Lower lobe of right lung (tissue), 2 donors: ENCODE data around the gene ZNF574. TPM values are rescaled to one million over a fixed set of nuclear protein-coding genes. Genes with fewer than 3 reads are reported as not detected.

Experiments used
- ATAC-seq, 2 donors: fragments of 200-7000 bp; cut with Tn5 transposase; one replicate each; pipeline ENCODE4 v1.9.1; 2020 to 2022; ENCODE audit warnings: mild to moderate bottlenecking in 2 of 2, moderate library complexity in 2 of 2
- DNase-seq: peaks from one replicate; pipeline ENCODE4 v3.0.0-alpha.2; 2020
- H3K27ac ChIP-seq: fragments of 200-600 bp; one replicate; pipeline ENCODE4 v1.8.0; 2022
- H3K27me3 ChIP-seq: fragments of 200-600 bp; one replicate; pipeline ENCODE4 v1.8.0; 2022; ENCODE audit warnings: low read depth
- H3K36me3 ChIP-seq: fragments of 200-600 bp; one replicate; pipeline ENCODE4 v1.8.0; 2022; ENCODE audit warnings: mild to moderate bottlenecking
- H3K4me1 ChIP-seq: fragments of 200-600 bp; one replicate; pipeline ENCODE4 v1.8.0; 2022
- H3K4me3 ChIP-seq: fragments of 200-600 bp; one replicate; pipeline ENCODE4 v1.8.0; 2022; ENCODE audit warnings: mild to moderate bottlenecking
- H3K9me3 ChIP-seq: fragments of 200-600 bp; one replicate; pipeline ENCODE4 v1.8.0; 2022
- intact Hi-C: fragments of 100-400 bp; cut with DNase I; formaldehyde crosslinking; loops from one replicate; pipeline ENCODE4 v1.11.0; 2022
- total RNA-seq: library from RNA; stranded (reverse); fragmentation: NEBNext Ultra II Directional; extraction: Animal tissue kit (Norgen Biotek cat#: 25700); gene quantifications from one replicate; pipeline ENCODE4 v1.2.1, GENCODE V29; 2021
- TF ChIP-seq, protein P1 (sequence below): fragments of 200-600 bp; IDR thresholded peaks from one replicate; pipeline ENCODE4 v1.8.0; 2022; ENCODE audit warnings: antibody characterized with exemption, mild to moderate bottlenecking
- donor health status: DM: no; HTN: yes; CAD: no; lungs with severe emphysema.

The ZNF574 gene
- total RNA-seq, 1 donor from 2014 or later: 11.8 TPM

DNA sequence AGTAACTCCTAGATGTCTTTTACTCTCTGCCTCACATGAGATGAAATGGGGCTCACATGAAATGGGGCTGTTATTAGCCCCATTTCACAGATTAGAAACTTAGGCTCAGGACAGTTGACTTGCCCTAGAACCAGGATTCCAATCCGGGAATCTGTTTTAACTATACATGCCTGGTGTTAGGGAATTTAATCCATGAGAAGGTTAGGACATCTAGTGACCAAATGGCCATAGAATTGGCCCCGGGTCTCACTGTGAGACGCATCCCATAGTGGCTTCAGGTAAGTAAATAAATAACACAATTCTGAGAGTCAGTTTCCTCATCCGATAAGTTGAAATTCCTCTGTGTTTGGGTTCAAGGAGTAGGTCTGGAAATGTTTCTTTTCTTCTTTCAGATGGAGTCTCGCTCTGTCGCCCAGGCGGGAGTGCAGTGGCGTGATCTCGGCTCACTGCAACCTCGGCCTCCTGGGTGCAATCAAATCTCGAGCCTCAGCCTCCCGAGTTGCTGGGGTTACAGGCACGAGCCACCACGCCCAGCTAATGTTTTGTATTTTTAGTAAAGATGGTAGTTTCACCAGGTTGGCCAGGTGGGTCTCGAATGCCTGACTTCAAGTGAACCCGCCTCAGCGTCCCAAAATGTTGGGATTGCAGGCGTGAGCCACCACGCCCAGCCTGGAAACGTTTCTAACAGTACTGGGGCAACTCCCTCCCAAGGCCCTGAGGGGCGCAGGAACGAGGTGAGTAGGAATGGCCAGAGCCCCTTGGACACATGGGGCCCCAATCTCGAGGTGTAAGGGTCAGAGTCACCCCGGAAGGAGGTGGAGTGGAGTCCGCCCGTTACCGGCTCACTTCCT lies 1.2 kb upstream of the ZNF574 start:
- TF ChIP-seq, protein P1, sequence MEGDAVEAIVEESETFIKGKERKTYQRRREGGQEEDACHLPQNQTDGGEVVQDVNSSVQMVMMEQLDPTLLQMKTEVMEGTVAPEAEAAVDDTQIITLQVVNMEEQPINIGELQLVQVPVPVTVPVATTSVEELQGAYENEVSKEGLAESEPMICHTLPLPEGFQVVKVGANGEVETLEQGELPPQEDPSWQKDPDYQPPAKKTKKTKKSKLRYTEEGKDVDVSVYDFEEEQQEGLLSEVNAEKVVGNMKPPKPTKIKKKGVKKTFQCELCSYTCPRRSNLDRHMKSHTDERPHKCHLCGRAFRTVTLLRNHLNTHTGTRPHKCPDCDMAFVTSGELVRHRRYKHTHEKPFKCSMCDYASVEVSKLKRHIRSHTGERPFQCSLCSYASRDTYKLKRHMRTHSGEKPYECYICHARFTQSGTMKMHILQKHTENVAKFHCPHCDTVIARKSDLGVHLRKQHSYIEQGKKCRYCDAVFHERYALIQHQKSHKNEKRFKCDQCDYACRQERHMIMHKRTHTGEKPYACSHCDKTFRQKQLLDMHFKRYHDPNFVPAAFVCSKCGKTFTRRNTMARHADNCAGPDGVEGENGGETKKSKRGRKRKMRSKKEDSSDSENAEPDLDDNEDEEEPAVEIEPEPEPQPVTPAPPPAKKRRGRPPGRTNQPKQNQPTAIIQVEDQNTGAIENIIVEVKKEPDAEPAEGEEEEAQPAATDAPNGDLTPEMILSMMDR: no peak
- no peak for ATAC-seq

DNA sequence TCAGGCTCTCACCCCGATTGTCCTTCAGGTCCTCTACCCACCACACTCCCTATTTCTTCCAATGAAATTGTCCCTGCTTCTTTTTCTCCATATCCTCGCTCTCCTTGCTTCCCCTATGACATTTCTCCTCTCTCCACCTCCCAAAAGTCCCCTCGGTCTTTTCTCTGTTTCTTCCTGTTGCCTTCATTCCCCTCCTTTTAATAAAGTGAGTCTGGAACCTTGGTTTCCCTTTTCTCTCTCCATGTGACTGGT lies 676 bp upstream of the ZNF574 start:
- H3K36me3 ChIP-seq: peaks cover 19% of the 10 kb centered on the region
- peak overlapping the region; percentile 79 for H3K4me3 ChIP-seq
- intact Hi-C loops: no loop called here
- H3K27me3 ChIP-seq: peaks cover 2% of the 10 kb centered on the region
- H3K4me1 ChIP-seq: peaks cover 17% of the 10 kb centered on the region
- ATAC-seq (peak in 1 of 2 donors; percentile 21), DNase-seq (no peak)
- H3K27ac ChIP-seq: peak overlapping the region; percentile 97
- no peaks in the 10 kb centered on the region for H3K9me3 ChIP-seq
- TF ChIP-seq, protein P1: no peak

More for the DNA sequence above, 1.2 kb upstream of the ZNF574 start:
- Histone ChIP-seq H3K27me3 (peaks cover 8% of the 10 kb centered on the region), H3K27ac (peak overlapping the region; percentile 97), H3K36me3 (peaks cover 14% of the 10 kb centered on the region), H3K9me3 (no peaks in the 10 kb centered on the region), H3K4me3 (peak overlapping the region; percentile 79), H3K4me1 (peaks cover 17% of the 10 kb centered on the region)
- DNase-seq: no peak
- intact Hi-C loops: no loop called here

DNA sequence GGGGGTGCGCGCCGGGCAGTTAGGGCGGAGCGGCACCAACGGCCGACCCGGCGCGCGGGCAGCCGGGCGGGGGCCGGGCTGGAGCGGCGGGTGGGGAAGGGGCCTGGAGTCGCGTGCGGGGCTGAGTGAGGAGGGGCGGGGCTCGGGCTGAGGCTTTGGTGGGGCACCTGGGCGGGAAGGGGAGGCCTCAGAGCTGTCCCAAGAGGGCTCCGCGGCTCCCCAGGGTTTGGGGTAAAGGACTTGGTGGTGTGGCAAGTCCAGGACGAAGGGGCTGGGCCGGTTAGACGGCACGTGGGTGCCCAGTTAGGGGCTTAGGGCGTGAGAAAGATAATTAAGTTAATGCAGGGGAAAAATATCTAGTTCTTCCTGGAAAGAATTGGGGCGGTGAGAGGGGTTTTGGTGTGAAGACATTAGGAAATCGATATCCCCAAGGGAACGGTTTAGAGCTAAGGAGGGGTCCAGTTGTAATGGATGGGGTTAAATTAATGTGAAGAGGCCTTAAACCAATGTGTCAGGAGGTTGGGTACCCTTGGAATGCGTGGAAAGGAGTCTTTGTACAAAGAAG lies 496 bp downstream of the ZNF574 start:
- Histone ChIP-seq H3K4me3 (peak overlapping the region; percentile 79), H3K4me1 (peaks cover 17% of the 10 kb centered on the region), H3K36me3 (peaks cover 31% of the 10 kb centered on the region), H3K27ac (peak overlapping the region; percentile 97), H3K9me3 (no peaks in the 10 kb centered on the region), H3K27me3 (no peaks in the 10 kb centered on the region)
- ATAC-seq (no peak), DNase-seq (no peak)
- intact Hi-C loops: no loop called here
- TF ChIP-seq, protein P1: no peak

DNA sequence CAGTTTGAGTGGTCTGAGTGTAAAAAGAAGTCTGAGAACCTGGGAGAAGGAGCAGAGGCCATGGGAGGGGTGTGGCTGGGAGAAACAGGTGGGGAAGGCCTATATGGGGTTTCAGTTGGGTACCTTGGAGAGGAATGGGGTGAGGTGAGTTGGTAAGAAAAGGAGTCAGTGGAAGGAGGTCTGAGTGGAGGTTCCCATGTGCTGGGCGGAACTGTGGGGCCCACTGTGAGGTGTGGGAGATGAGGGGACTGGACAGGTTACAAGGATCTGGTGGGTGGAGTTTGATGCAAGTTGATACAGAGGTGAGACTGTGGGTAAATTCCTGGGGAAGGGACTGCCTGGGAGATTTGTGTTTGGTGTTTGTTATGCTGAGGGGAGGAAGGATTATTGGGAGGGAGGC lies 2.1 kb downstream of the ZNF574 start:
- no peak for ATAC-seq
- TF ChIP-seq, protein P1: no peak
- H3K27ac ChIP-seq: no peak overlapping the region
- H3K4me3 ChIP-seq: no peak overlapping the region
- intact Hi-C loops: no loop called here
- no peaks in the 10 kb centered on the region for H3K9me3 ChIP-seq
- peaks cover 17% of the 10 kb centered on the region for H3K4me1 ChIP-seq
- DNase-seq: no peak
- H3K27me3 ChIP-seq: no peaks in the 10 kb centered on the region
- H3K36me3 ChIP-seq: peaks cover 42% of the 10 kb centered on the region

DNA sequence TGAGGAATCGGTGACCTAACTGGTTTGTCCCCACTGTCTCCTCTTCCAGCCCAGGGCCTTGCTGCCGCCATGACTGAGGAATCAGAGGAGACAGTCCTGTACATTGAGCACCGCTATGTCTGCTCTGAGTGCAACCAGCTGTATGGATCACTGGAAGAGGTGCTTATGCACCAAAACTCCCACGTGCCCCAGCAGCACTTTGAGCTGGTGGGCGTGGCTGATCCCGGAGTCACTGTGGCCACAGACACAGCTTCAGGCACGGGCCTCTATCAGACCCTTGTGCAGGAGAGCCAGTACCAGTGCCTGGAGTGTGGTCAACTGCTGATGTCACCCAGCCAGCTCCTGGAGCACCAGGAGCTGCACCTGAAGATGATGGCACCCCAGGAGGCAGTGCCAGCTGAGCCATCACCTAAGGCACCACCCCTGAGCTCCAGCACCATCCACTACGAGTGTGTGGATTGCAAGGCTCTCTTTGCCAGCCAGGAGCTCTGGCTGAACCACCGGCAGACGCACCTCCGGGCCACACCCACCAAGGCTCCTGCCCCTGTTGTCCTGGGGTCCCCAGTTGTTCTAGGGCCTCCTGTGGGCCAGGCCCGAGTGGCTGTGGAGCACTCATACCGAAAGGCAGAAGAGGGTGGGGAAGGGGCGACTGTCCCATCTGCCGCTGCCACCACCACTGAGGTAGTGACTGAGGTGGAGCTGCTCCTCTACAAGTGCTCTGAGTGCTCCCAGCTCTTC lies 2.7 kb downstream of the ZNF574 start:
- no peak overlapping the region for H3K27ac ChIP-seq

More for the DNA sequence above, 2.7 kb downstream of the ZNF574 start:
- Histone ChIP-seq H3K4me3 (no peak overlapping the region), H3K9me3 (no peaks in the 10 kb centered on the region), H3K4me1 (peaks cover 17% of the 10 kb centered on the region), H3K27me3 (no peaks in the 10 kb centered on the region), H3K36me3 (peaks cover 42% of the 10 kb centered on the region)
- intact Hi-C loops: no loop called here
- TF ChIP-seq, protein P1: no peak
- DNase-seq: no peak
- ATAC-seq: no peak
